Measurements from ENCODE around the gene HERC2. TPM values are rescaled to one million over a fixed set of nuclear protein-coding genes. Genes with fewer than 3 reads are reported as not detected.
"Not testable (repeated sequence)": the region's sequence is repeated elsewhere in the genome, so short reads cannot be mapped to it uniquely, and the experiment has no call there.

Gene HERC2
- total and polyA plus RNA-seq, 7 donors = 23.9 to 59.7 (median 41.1) TPM

GRCh38 chr15:28231336-28231735 lies 90.6 kb downstream of the HERC2 start:
- 93 to 96% (median 94%) methylated on average over 7 of the region's 7 CpGs for WGBS, 3 donors
- intact Hi-C loops (cut with DNase I); ATAC-seq; H3K4me3 ChIP-seq; H3K27ac ChIP-seq; H3K4me1 ChIP-seq; DNase-seq; H3K9me3 ChIP-seq; H3K27me3 ChIP-seq (ENCODE audit: insufficient read depth in 3 of 3, low read length in 2 of 3): not testable (repeated sequence)
- peaks cover 0 to 75% of the 10 kb centered on the region in 2 donors for H3K36me3 ChIP-seq (ENCODE audit: insufficient read depth in 1 of 2, low read depth in 1 of 2)

DNA sequence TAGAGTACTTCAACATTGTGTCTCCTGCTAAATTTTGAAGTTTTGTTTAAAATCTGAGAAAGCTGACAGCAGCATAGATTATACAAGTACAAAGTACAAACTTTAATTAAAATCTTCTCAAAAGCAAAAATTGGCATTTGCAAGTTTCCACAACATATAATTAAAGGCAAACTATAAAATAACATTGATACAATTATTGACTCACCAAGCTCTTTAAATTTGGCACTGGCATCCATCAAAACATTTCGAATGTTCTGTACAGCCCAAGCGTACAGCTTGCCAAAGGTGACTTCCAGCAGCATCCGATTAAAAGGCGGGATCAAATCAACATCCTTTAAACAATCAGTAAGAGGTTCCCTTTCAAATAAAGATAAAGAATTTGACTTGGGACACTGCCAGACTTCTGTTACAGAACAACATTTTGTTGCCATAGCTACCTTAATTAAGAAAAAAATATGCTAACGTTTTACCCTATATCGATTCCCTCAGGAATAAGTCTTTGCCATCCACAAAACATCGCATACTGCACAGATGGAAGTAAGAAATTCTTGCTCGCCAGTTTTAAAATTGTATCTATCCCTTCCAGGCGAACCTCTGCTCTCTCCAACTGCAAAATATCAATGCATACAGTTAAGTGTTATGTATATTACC lies 92.9 kb downstream of the HERC2 start:
- ATAC-seq; H3K9me3 ChIP-seq; H3K27ac ChIP-seq; H3K4me3 ChIP-seq; H3K4me1 ChIP-seq; H3K27me3 ChIP-seq (ENCODE audit: insufficient read depth in 3 of 3, low read length in 2 of 3); DNase-seq; intact Hi-C loops (cut with DNase I): not testable (repeated sequence)
- H3K36me3 ChIP-seq (ENCODE audit: insufficient read depth in 1 of 2, low read depth in 1 of 2) = peaks cover 0 to 75% of the 10 kb centered on the region in 2 donors
- 71 to 80% (median 76%) methylated on average over 9 of the region's 9 CpGs for WGBS, 3 donors

- ATAC-seq = no peak
- 96 to 99% (median 98%) methylated on average over 18 of the region's 18 CpGs for WGBS, 3 donors
These were observed 93.9 kb downstream of the HERC2 start for GRCh38 chr15:28228096-28228495.

GRCh38 chr15:28227303-28227702 lies 94.7 kb downstream of the HERC2 start:
- intact Hi-C loops (cut with DNase I); H3K4me3 ChIP-seq; H3K9me3 ChIP-seq; DNase-seq; H3K27me3 ChIP-seq (ENCODE audit: insufficient read depth in 3 of 3, low read length in 2 of 3); H3K4me1 ChIP-seq; ATAC-seq; H3K27ac ChIP-seq: not testable (repeated sequence)
- 49 to 77% (median 70%) methylated on average over 1 of the region's 1 CpG for WGBS, 3 donors
- H3K36me3 ChIP-seq (ENCODE audit: insufficient read depth in 1 of 2, low read depth in 1 of 2) = peaks cover 0 to 69% of the 10 kb centered on the region in 2 donors
- TF ChIP-seq, protein P1, sequence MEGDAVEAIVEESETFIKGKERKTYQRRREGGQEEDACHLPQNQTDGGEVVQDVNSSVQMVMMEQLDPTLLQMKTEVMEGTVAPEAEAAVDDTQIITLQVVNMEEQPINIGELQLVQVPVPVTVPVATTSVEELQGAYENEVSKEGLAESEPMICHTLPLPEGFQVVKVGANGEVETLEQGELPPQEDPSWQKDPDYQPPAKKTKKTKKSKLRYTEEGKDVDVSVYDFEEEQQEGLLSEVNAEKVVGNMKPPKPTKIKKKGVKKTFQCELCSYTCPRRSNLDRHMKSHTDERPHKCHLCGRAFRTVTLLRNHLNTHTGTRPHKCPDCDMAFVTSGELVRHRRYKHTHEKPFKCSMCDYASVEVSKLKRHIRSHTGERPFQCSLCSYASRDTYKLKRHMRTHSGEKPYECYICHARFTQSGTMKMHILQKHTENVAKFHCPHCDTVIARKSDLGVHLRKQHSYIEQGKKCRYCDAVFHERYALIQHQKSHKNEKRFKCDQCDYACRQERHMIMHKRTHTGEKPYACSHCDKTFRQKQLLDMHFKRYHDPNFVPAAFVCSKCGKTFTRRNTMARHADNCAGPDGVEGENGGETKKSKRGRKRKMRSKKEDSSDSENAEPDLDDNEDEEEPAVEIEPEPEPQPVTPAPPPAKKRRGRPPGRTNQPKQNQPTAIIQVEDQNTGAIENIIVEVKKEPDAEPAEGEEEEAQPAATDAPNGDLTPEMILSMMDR (IDR thresholded peaks at IDR 0.05) = peak; percentile 19

More at GRCh38 chr15:28228096-28228495, 93.9 kb downstream of the HERC2 start:
- Histone ChIP-seq H3K4me3 (no peak overlapping the region), H3K9me3 (no peaks in the 10 kb centered on the region), H3K36me3 (ENCODE audit: insufficient read depth in 1 of 2, low read depth in 1 of 2) (peaks cover 0 to 76% of the 10 kb centered on the region in 2 donors), H3K4me1 (no peaks in the 10 kb centered on the region), H3K27ac (no peak overlapping the region), H3K27me3 (ENCODE audit: insufficient read depth in 3 of 3, low read length in 2 of 3) (no peaks in the 10 kb centered on the region)
- intact Hi-C loops (cut with DNase I) = no loop called here
- TF ChIP-seq, protein P1 (IDR thresholded peaks at IDR 0.05) = no peak
- no peak for DNase-seq

GRCh38 chr15:28222612-28223011 lies 99.4 kb downstream of the HERC2 start:
- H3K4me1 ChIP-seq; DNase-seq; H3K27me3 ChIP-seq (ENCODE audit: insufficient read depth in 3 of 3, low read length in 2 of 3); H3K4me3 ChIP-seq; H3K9me3 ChIP-seq; H3K27ac ChIP-seq; intact Hi-C loops (cut with DNase I); ATAC-seq: not testable (repeated sequence)
- WGBS, 3 donors = 83 to 87% (median 84%) methylated on average over 7 of the region's 7 CpGs
- H3K36me3 ChIP-seq (ENCODE audit: insufficient read depth in 1 of 2, low read depth in 1 of 2) = peaks cover 0 to 61% of the 10 kb centered on the region in 2 donors

DNA sequence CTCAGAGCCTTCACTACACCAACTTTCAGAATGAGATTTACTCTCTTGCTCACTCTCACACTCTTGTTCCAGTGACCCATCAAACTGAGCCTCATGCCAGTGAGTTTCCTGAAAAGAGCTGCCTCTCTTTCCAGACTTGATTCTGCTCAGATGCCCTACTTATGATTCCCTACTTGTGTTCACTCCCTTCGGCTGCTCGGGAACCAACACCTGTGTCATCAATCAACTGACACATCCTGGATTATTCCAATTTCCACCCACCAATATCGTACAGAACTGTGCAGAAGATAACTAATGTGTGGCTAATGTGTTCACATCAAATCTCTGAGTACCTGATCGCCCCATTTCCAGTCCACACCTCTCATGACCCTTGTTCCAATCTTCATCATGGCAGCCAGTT lies 100.3 kb downstream of the HERC2 start:
- H3K27ac ChIP-seq; H3K4me3 ChIP-seq; intact Hi-C loops (cut with DNase I); DNase-seq; H3K4me1 ChIP-seq; H3K9me3 ChIP-seq; ATAC-seq; H3K27me3 ChIP-seq (ENCODE audit: insufficient read depth in 3 of 3, low read length in 2 of 3): not testable (repeated sequence)
- peaks cover 0 to 61% of the 10 kb centered on the region in 2 donors for H3K36me3 ChIP-seq (ENCODE audit: insufficient read depth in 1 of 2, low read depth in 1 of 2)
- 71 to 95% (median 76%) methylated on average over 4 of the region's 4 CpGs for WGBS, 3 donors

All from psoas muscle (tissue), 8 donors.